HL-60/S4 treated with phorbol 12-myristate 13-acetate at 8.2 ng/mL for 4 days and 3 days (cell line): ENCODE results near the gene NECAB2.
"Not testable (repeated sequence)": the region's sequence is repeated elsewhere in the genome, so short reads cannot be mapped to it uniquely, and the experiment has no call there.

Source experiments
- in situ Hi-C: fragments of 300-500 bp; cut with MboI; formaldehyde crosslinking; loops from 2 replicates; pipeline ENCODE4 v1.15.0; 2022; ENCODE audit warnings: low sequenced_read_pairs

Gene NECAB2

GRCh38 chr16:83935858-83936255 is 32.2 kb upstream of the NECAB2 start:
- in situ Hi-C loops, result no loop called here

- in situ Hi-C loops, result no loop called here
Measured at GRCh38 chr16:83936581-83937165, 31.4 kb upstream of the NECAB2 start.

GRCh38 chr16:83937267-83937666 is 30.8 kb upstream of the NECAB2 start:
- in situ Hi-C loops, result no loop called here

GRCh38 chr16:83937922-83938885 is 29.8 kb upstream of the NECAB2 start:
- in situ Hi-C loops, result no loop called here

- in situ Hi-C loops, result no loop called here
Measured at GRCh38 chr16:83939266-83939855, 28.7 kb upstream of the NECAB2 start.

GRCh38 chr16:83940119-83940518 is 27.9 kb upstream of the NECAB2 start:
- in situ Hi-C loops, result no loop called here

- in situ Hi-C loops, result no loop called here
Measured at GRCh38 chr16:83940630-83941378, 27.2 kb upstream of the NECAB2 start.

- in situ Hi-C loops, result not testable (repeated sequence)
Measured at GRCh38 chr16:83941546-83941945, 26.5 kb upstream of the NECAB2 start.

GRCh38 chr16:83942074-83942473 is 26.0 kb upstream of the NECAB2 start:
- in situ Hi-C loops, result no loop called here

- in situ Hi-C loops, result no loop called here
Measured at GRCh38 chr16:83942815-83943515, 25.1 kb upstream of the NECAB2 start.

- in situ Hi-C loops, result no loop called here
Measured at GRCh38 chr16:83943516-83944050, 24.5 kb upstream of the NECAB2 start.

- in situ Hi-C loops, result no loop called here
Measured at GRCh38 chr16:83945587-83945986, 22.5 kb upstream of the NECAB2 start.

- in situ Hi-C loops, result no loop called here
Measured at GRCh38 chr16:83946154-83946780, 21.8 kb upstream of the NECAB2 start.

GRCh38 chr16:83946781-83947566 is 21.1 kb upstream of the NECAB2 start:
- in situ Hi-C loops, result no loop called here

- in situ Hi-C loops, result no loop called here
Measured at GRCh38 chr16:83947642-83948234, 20.3 kb upstream of the NECAB2 start.

GRCh38 chr16:83948914-83949723 is 18.9 kb upstream of the NECAB2 start:
- in situ Hi-C loops, result no loop called here

GRCh38 chr16:83949724-83950001 is 18.4 kb upstream of the NECAB2 start:
- in situ Hi-C loops, result loop anchor here (25.0 kb wide), 1 partner anchor 538 kb away; no protein-coding TSS in a partner anchor

GRCh38 chr16:83950862-83951399 is 17.1 kb upstream of the NECAB2 start:
- in situ Hi-C loops, result loop anchor here (25.0 kb wide), 1 partner anchor 536 kb away; no protein-coding TSS in a partner anchor
